Activated T-cell treated with anti-CD3 and anti-CD28 coated beads for 1 hour (primary cell): Measurements from ENCODE around the gene CNKSR1.

Experiments
- DNase-seq: peaks from one replicate; pipeline ENCODE4 v3.0.0-alpha.2; 2020; ENCODE audit warnings: low read depth

The CNKSR1 gene

GRCh38 chr1:26184883-26185282, 7.6 kb downstream of the CNKSR1 start:
- no peak for DNase-seq

- no peak for DNase-seq
These were observed 10.6 kb downstream of the CNKSR1 start for GRCh38 chr1:26187882-26188281.

GRCh38 chr1:26188477-26188876, 11.2 kb downstream of the CNKSR1 start:
- DNase-seq = no peak

- no peak for DNase-seq
These were observed 12.0 kb downstream of the CNKSR1 start for GRCh38 chr1:26189331-26189730.

GRCh38 chr1:26189751-26190275, 12.5 kb downstream of the CNKSR1 start:
- DNase-seq = no peak

GRCh38 chr1:26190373-26190987, 13.2 kb downstream of the CNKSR1 start, which contains the start of gene CATSPER4:
CATSPER4 (plus strand) TSS chr1:26190602; CDS start chr1:26190628, 26 bp downstream.
- DNase-seq = no peak

GRCh38 chr1:26191739-26192138, 14.4 kb downstream of the CNKSR1 start:
- DNase-seq = no peak

GRCh38 chr1:26195805-26196204, 18.5 kb downstream of the CNKSR1 start:
- no peak for DNase-seq

GRCh38 chr1:26197301-26197700, 20.0 kb downstream of the CNKSR1 start:
- no peak for DNase-seq

GRCh38 chr1:26197813-26198212, 20.5 kb downstream of the CNKSR1 start:
- no peak for DNase-seq

GRCh38 chr1:26200413-26200812, 23.1 kb downstream of the CNKSR1 start:
- DNase-seq = no peak

- no peak for DNase-seq
These were observed 26.5 kb downstream of the CNKSR1 start for GRCh38 chr1:26203642-26204318.

- DNase-seq = no peak
These were observed 33.0 kb downstream of the CNKSR1 start for GRCh38 chr1:26210147-26210870.

- DNase-seq = no peak
These were observed 35.4 kb downstream of the CNKSR1 start for GRCh38 chr1:26212726-26213125.

- DNase-seq = no peak
These were observed 36.1 kb downstream of the CNKSR1 start for GRCh38 chr1:26213335-26213905.

- no peak for DNase-seq
These were observed 38.0 kb downstream of the CNKSR1 start for GRCh38 chr1:26215246-26215645.

GRCh38 chr1:26218906-26219494, 41.7 kb downstream of the CNKSR1 start:
- no peak for DNase-seq

GRCh38 chr1:26220199-26220912, 43.1 kb downstream of the CNKSR1 start:
- DNase-seq = no peak

GRCh38 chr1:26221094-26221493, 43.8 kb downstream of the CNKSR1 start:
- DNase-seq = no peak

- DNase-seq = no peak
These were observed 47.3 kb downstream of the CNKSR1 start for GRCh38 chr1:26224606-26225005.

GRCh38 chr1:26225033-26225831, 47.9 kb downstream of the CNKSR1 start:
- DNase-seq = peak; percentile 15
